Left ventricle myocardium superior (tissue), 1 donor: ENCODE data around the gene BTD. TPM values are rescaled to one million over a fixed set of nuclear protein-coding genes. Genes with fewer than 3 reads are reported as not detected.
A peak's percentile ranks its signal among the peaks of the same experiment; 100 is the strongest.

Experiments
- ATAC-seq: fragments of 200-7000 bp; cut with Tn5 transposase; one replicate; pipeline ENCODE4 v1.9.1; 2020; ENCODE audit warnings: mild to moderate bottlenecking, moderate library complexity
- DNase-seq: peaks from one replicate; pipeline ENCODE4 v3.0.0-alpha.2; 2020
- intact Hi-C: fragments of 100-400 bp; cut with micrococcal nuclease; formaldehyde crosslinking; loops from one replicate; pipeline ENCODE4 v1.11.0; 2022
- total RNA-seq: library from RNA; stranded (reverse); fragmentation: NEBNext Ultra II Directional; extraction: Animal tissue kit (Norgen Biotek cat#: 25700); gene quantifications from one replicate; pipeline ENCODE4 v1.2.1, GENCODE V29; 2021
- donor health status: DM: no; HTN: yes; CAD: no; lungs with severe emphysema.

BTD gene
- total RNA-seq, 1 donor from 2014 or later, result 11.0 TPM

GRCh38 chr3:15654127-15654526 is 52.6 kb downstream of the BTD start:
- no peak for DNase-seq
- no peak for ATAC-seq
- intact Hi-C loops, result no loop called here

- no peak for DNase-seq
- no peak for ATAC-seq
- intact Hi-C loops, result no loop called here
Observed at GRCh38 chr3:15654891-15655290, 53.3 kb downstream of the BTD start.

- intact Hi-C loops, result no loop called here
- DNase-seq, result no peak
- no peak for ATAC-seq
Observed at GRCh38 chr3:15656342-15656741, 54.8 kb downstream of the BTD start.

GRCh38 chr3:15657016-15657415 is 55.5 kb downstream of the BTD start:
- ATAC-seq (no peak), DNase-seq (no peak)
- intact Hi-C loops, result no loop called here

GRCh38 chr3:15659254-15659975 is 57.9 kb downstream of the BTD start:
- ATAC-seq (no peak), DNase-seq (no peak)
- intact Hi-C loops, result no loop called here

- DNase-seq, result no peak
- no peak for ATAC-seq
- intact Hi-C loops, result no loop called here
Observed at GRCh38 chr3:15660055-15660935, 58.8 kb downstream of the BTD start.

- no peak for ATAC-seq
- no peak for DNase-seq
- intact Hi-C loops, result no loop called here
Observed at GRCh38 chr3:15664144-15664543, 62.6 kb downstream of the BTD start.

- ATAC-seq, result no peak
- DNase-seq, result no peak
- intact Hi-C loops, result no loop called here
Observed at GRCh38 chr3:15665510-15666150, 64.1 kb downstream of the BTD start.

GRCh38 chr3:15666277-15666676 is 64.7 kb downstream of the BTD start:
- no peak for DNase-seq
- peak; percentile 81 for ATAC-seq

GRCh38 chr3:15667484-15667883 is 65.9 kb downstream of the BTD start:
- intact Hi-C loops, result no loop called here
- DNase-seq (no peak), ATAC-seq (no peak)

More at GRCh38 chr3:15666277-15666676, 64.7 kb downstream of the BTD start:
- intact Hi-C loops, result no loop called here

- intact Hi-C loops, result no loop called here
- ATAC-seq (no peak), DNase-seq (no peak)
Observed at GRCh38 chr3:15673536-15673935, 72.0 kb downstream of the BTD start.

- DNase-seq (no peak), ATAC-seq (no peak)
- intact Hi-C loops, result no loop called here
Observed at GRCh38 chr3:15676259-15676658, 74.7 kb downstream of the BTD start.

- ATAC-seq, result no peak
- DNase-seq, result no peak
- intact Hi-C loops, result no loop called here
Observed at GRCh38 chr3:15679306-15679705, 77.8 kb downstream of the BTD start.

GRCh38 chr3:15681668-15682067 is 80.1 kb downstream of the BTD start:
- no peak for DNase-seq
- intact Hi-C loops, result no loop called here
- no peak for ATAC-seq

GRCh38 chr3:15682561-15683185 is 81.1 kb downstream of the BTD start:
- intact Hi-C loops, result no loop called here
- DNase-seq (no peak), ATAC-seq (no peak)

- intact Hi-C loops, result no loop called here
- DNase-seq (no peak), ATAC-seq (no peak)
Observed at GRCh38 chr3:15683253-15683652, 81.7 kb downstream of the BTD start.

- no peak for ATAC-seq
- intact Hi-C loops, result no loop called here
- DNase-seq, result no peak
Observed at GRCh38 chr3:15685927-15686326, 84.4 kb downstream of the BTD start.

GRCh38 chr3:15690230-15690629 is 88.7 kb downstream of the BTD start:
- DNase-seq (no peak), ATAC-seq (no peak)

GRCh38 chr3:15690748-15691147 is 89.2 kb downstream of the BTD start:
- DNase-seq, result no peak
- intact Hi-C loops, result no loop called here
- ATAC-seq, result no peak

More at GRCh38 chr3:15690230-15690629, 88.7 kb downstream of the BTD start:
- intact Hi-C loops, result no loop called here

- intact Hi-C loops, result no loop called here
- no peak for ATAC-seq
- no peak for DNase-seq
Observed at GRCh38 chr3:15693355-15693754, 91.8 kb downstream of the BTD start.
